Measurements from ENCODE around the gene SF3A1. TPM values are rescaled to one million over a fixed set of nuclear protein-coding genes. Genes with fewer than 3 reads are reported as not detected.
A peak's percentile ranks its signal among the peaks of the same experiment; 100 is the strongest.
"Not testable (repeated sequence)": the region's sequence is repeated elsewhere in the genome, so short reads cannot be mapped to it uniquely, and the experiment has no call there.

The SF3A1 gene
- total and polyA plus RNA-seq, 9 of the 15 experiments (the other 6 are each of a cell fraction or from before 2014, with no cell fraction given), result 6.7 to 228 (median 13.0) TPM

DNA sequence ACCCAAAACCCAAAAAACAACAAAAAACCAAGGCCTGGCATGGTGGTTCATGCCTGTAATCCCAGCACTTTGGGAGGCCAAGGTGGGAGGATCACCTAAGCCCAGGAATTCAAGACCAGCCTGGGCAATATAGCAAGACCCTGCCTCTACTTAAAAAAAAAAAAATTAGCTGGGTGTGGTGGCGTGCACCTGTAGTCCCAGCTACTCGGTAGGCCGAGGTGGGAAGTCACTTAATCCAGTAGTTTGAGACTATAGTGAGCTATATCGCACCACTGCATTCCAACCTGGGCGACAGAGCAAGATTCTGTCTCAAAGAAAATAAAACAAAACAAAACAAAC lies 46.0 kb upstream of the SF3A1 start:
- FAIRE-seq; H3K27ac ChIP-seq (ENCODE audit: extremely low read depth, low read depth, low read length); H3K36me3 ChIP-seq (ENCODE audit: control insufficient read depth, insufficient read depth, low read length); intact Hi-C loops (cut with micrococcal nuclease); H3K9ac ChIP-seq (ENCODE audit: insufficient read depth in 1 of 2, low read depth in 2 of 2, low read length in 2 of 2); H3K4me2 ChIP-seq (ENCODE audit: insufficient read depth, low read length); DNase-seq (ENCODE audit: extremely low read depth in 1 of 4, low spot score in 3 of 4); H4K20me1 ChIP-seq (replicated peaks; ENCODE audit: control insufficient read depth, insufficient read depth, low read length); BruUV-seq (replicated peaks); H3K27me3 ChIP-seq (ENCODE audit: control insufficient read depth in 2 of 2, insufficient read depth in 2 of 2, low read length in 2 of 2); H3K79me2 ChIP-seq (ENCODE audit: control insufficient read depth, insufficient read depth, low read length); H3K9me3 ChIP-seq (replicated peaks; ENCODE audit: control insufficient read depth, insufficient read depth, low read depth, low read length); CTCF ChIA-PET (ENCODE audit: low intra/inter-chr PET ratio); H2AFZ ChIP-seq (ENCODE audit: low read depth, low read length); ATAC-seq; H3K4me3 ChIP-seq; H3K9me1 ChIP-seq (ENCODE audit: control insufficient read depth, insufficient read depth, low read length); in situ Hi-C loops (cut with MboI): not testable (repeated sequence)
- 90% methylated on average over 5 of the region's 5 CpGs for WGBS (ENCODE audit: insufficient coverage, low coverage, missing lambda C conversion rate)
- TF ChIP-seq BCOR (IDR thresholded peaks at IDR 0.05), result peak; percentile 55
- TF ChIP-seq ZNF121 (CRISPR knock-in tag; conservative IDR thresholded peaks at IDR 0.05), result peak; percentile 63
- peaks cover 6 to 21% of the 10 kb centered on the region in 2 experiments; a peak in 3 of 5 replicates for H3K4me1 ChIP-seq (replicated peaks in 1 of 2; ENCODE audit: control insufficient read depth in 2 of 2, insufficient read depth in 2 of 2, low read length in 2 of 2)
- POLR2A ChIA-PET, result interaction anchor here (0.8 to 1.1 kb wide), 2 partner anchors 29 to 57 kb away, joined by 3 read pairs; no protein-coding TSS in a partner anchor

DNA sequence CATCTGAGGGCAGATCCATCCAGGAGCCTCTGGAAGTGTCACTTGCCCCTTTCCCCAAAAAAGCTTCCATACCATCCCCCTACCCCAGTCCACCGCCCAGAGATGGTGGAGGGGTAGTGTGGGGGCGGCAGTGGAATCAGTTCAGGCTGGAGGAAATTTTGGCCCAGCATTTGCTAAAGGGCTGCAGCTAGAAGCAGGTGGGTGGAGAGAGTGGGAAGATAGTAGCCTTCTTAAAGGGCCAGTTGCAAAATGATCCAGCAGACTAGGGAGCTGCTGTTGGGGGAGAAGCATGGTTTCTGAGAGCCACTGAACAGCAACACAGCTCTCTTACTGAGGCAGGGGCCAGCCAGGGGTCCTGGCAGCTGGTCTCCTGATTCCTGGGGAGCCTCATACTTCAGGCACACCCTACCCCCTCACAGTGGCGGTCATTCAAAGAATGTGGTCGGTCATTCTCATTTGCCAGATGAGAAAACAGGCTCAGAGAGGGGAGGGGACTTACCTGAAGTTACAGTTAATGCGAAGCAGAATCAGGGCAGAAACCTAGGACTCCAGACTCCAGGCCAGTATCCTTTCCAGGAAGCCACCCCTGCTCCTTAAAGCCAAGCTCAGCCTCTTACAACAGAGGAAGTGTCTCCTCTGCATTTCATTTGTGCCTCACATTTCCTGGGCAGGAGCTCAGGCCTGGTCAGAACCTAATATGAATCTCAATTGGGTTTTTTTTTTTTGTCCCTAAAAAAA lies 45.5 kb upstream of the SF3A1 start:
- intact Hi-C loops (cut with micrococcal nuclease), result no loop called here
- DNase-seq (ENCODE audit: extremely low read depth in 1 of 4, low spot score in 3 of 4) (peak in 3 of 4 experiments; percentile 18 to 52 (median 49)), FAIRE-seq (peak; percentile 83), ATAC-seq (peak; percentile 75)
- Histone ChIP-seq H3K4me2 (ENCODE audit: insufficient read depth, low read length) (no peak overlapping the region), H3K79me2 (ENCODE audit: control insufficient read depth, insufficient read depth, low read length) (no peaks in the 10 kb centered on the region), H3K9me1 (ENCODE audit: control insufficient read depth, insufficient read depth, low read length) (peaks cover 3% of the 10 kb centered on the region), H3K9me3 (replicated peaks; ENCODE audit: control insufficient read depth, insufficient read depth, low read depth, low read length) (no peaks in the 10 kb centered on the region), H3K9ac (ENCODE audit: insufficient read depth in 1 of 2, low read depth in 2 of 2, low read length in 2 of 2) (peak overlapping the region in 1 of 2 experiments; percentile 70; a peak in 2 of 4 replicates), H3K4me3 (no peak overlapping the region), H3K27ac (ENCODE audit: extremely low read depth, low read depth, low read length) (peak overlapping the region; percentile 57; the same call in 2 of the 3 replicates), H3K27me3 (ENCODE audit: control insufficient read depth in 2 of 2, insufficient read depth in 2 of 2, low read length in 2 of 2) (no peaks in the 10 kb centered on the region), H3K36me3 (ENCODE audit: control insufficient read depth, insufficient read depth, low read length) (peaks cover under 1% of the 10 kb centered on the region; the same call in 2 of the 3 replicates), H4K20me1 (replicated peaks; ENCODE audit: control insufficient read depth, insufficient read depth, low read length) (0 out of 2 replicates have a peak, but pooled peaks cover 7% of the 10 kb centered on the region), H2AFZ (ENCODE audit: low read depth, low read length) (peak overlapping the region; percentile 41; the same call in 1 of the 2 replicates), H3K4me1 (replicated peaks in 1 of 2; ENCODE audit: control insufficient read depth in 2 of 2, insufficient read depth in 2 of 2, low read length in 2 of 2) (peaks cover 9 to 25% of the 10 kb centered on the region in 2 experiments; a peak in 4 of 5 replicates)
- in situ Hi-C loops (cut with MboI), result no loop called here
- TF ChIP-seq, protein P1, sequence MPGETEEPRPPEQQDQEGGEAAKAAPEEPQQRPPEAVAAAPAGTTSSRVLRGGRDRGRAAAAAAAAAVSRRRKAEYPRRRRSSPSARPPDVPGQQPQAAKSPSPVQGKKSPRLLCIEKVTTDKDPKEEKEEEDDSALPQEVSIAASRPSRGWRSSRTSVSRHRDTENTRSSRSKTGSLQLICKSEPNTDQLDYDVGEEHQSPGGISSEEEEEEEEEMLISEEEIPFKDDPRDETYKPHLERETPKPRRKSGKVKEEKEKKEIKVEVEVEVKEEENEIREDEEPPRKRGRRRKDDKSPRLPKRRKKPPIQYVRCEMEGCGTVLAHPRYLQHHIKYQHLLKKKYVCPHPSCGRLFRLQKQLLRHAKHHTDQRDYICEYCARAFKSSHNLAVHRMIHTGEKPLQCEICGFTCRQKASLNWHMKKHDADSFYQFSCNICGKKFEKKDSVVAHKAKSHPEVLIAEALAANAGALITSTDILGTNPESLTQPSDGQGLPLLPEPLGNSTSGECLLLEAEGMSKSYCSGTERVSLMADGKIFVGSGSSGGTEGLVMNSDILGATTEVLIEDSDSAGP (CRISPR knock-in tag; IDR thresholded peaks at IDR 0.05), result peak; percentile 85
- TF ChIP-seq EGR1 (conservative IDR thresholded peaks at IDR 0.05) (peak; percentile 85), NRF1 (conservative IDR thresholded peaks at IDR 0.05 in 1 of 2, IDR thresholded peaks at IDR 0.05 in 1 of 2) (no peak)
- POLR2A ChIA-PET, result interaction anchor here (0.6 to 1.1 kb wide), 3 partner anchors 29 to 143 kb away, joined by 3 read pairs; no protein-coding TSS in a partner anchor
- WGBS (ENCODE audit: insufficient coverage, low coverage, missing lambda C conversion rate), result 28% methylated on average over 5 of the region's 5 CpGs
- no TSS peak for BruUV-seq (replicated peaks)
- CTCF ChIA-PET (ENCODE audit: low intra/inter-chr PET ratio), result no interaction called here

DNA sequence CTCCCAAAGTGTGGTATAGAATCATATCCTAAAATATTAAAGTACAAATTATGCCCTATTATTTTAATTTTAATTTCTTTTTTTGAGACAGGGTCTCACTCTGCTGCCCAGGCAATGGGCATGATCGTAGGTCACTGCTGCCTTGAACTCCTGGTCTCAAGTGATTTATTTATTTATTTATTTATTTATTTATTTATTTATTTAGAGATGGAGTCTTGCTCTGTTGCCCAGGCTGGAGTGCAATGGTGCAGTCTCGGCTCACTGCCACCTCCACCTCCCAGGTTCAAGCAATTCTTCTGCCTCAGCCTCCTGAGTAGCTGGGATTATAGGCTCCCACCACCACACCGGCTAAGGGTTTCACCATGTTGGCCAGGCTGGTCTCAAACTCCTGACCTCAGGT lies 44.3 kb upstream of the SF3A1 start:
- H2AFZ ChIP-seq (ENCODE audit: low read depth, low read length); H3K4me3 ChIP-seq; BruUV-seq (replicated peaks); H3K4me2 ChIP-seq (ENCODE audit: insufficient read depth, low read length); H4K20me1 ChIP-seq (replicated peaks; ENCODE audit: control insufficient read depth, insufficient read depth, low read length); POLR2A ChIA-PET; H3K9ac ChIP-seq (ENCODE audit: insufficient read depth in 1 of 2, low read depth in 2 of 2, low read length in 2 of 2); in situ Hi-C loops (cut with MboI); H3K9me1 ChIP-seq (ENCODE audit: control insufficient read depth, insufficient read depth, low read length); FAIRE-seq; ATAC-seq; H3K27ac ChIP-seq (ENCODE audit: extremely low read depth, low read depth, low read length); H3K36me3 ChIP-seq (ENCODE audit: control insufficient read depth, insufficient read depth, low read length); H3K79me2 ChIP-seq (ENCODE audit: control insufficient read depth, insufficient read depth, low read length); H3K27me3 ChIP-seq (ENCODE audit: control insufficient read depth in 2 of 2, insufficient read depth in 2 of 2, low read length in 2 of 2); CTCF ChIA-PET (ENCODE audit: low intra/inter-chr PET ratio); intact Hi-C loops (cut with micrococcal nuclease); DNase-seq (ENCODE audit: extremely low read depth in 1 of 4, low spot score in 3 of 4); H3K9me3 ChIP-seq (replicated peaks; ENCODE audit: control insufficient read depth, insufficient read depth, low read depth, low read length): not testable (repeated sequence)
- WGBS (ENCODE audit: insufficient coverage, low coverage, missing lambda C conversion rate), result 94% methylated on average over 3 of the region's 3 CpGs
- peaks cover 9 to 31% of the 10 kb centered on the region in 2 experiments; a peak in 4 of 5 replicates for H3K4me1 ChIP-seq (replicated peaks in 1 of 2; ENCODE audit: control insufficient read depth in 2 of 2, insufficient read depth in 2 of 2, low read length in 2 of 2)

Measured in K562 (cell line).